ENCODE data around the gene BLTP1.

BLTP1 gene

DNA sequence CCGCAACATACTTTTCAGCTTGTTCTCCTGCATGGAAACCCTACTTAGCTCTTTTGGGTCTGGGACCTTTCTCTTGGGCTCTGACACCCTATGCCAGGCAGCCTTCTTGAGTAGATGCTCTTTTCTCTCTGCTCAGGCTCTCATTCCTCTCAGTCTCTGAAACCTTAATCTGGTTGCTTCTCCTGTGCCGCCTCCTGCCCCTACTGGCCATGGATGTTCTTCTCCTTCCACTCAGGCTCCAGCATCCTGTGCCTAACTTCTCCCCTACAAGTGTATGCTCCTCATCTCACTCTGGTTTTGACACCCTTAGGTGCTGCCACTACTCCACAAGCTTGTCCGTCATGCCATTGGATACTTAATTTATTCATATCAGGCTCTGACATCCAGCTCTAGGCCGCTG is 15.2 kb downstream of the BLTP1 start:
- DNase-seq (ENCODE audit: low read depth) = no peak

DNA sequence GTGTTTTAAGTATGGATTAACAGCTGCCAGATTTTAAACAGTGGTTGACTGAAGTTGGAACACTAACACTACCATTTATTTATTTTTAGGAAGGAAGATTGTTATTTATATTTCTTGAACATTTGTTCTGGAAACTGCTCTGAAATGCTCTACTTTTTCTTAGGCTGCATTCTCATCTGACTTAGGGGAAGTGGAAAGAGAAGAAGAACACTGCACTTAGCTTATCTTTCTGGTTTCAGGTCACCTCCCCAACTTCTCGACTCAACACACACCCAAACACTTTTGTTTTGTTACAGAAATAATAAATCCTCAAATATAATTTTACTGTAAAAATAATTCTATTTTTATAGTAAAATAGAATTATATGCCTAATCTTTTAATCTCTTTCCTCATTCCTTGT is 18.6 kb downstream of the BLTP1 start:
- DNase-seq (ENCODE audit: low read depth) = no peak

DNA sequence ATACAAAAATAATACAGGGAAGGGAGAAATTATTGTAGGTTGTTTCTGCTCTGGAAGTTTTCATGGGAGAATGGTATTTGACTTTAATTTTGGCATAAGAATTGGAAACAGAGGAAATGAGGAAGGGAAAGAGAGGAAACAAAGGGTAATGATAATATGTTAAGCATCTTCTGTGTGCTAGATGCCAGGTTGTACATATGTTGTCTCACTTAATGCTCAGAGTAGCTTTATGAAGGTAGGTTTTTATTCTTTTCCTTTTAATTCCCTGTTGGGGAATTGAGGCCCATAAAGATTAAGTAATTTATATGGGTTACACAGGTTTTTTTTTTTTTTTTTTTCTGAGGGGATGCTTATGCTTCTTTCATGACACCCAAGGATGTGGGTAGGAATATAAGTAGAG is 19.2 kb downstream of the BLTP1 start:
- no peak for DNase-seq (ENCODE audit: low read depth)

DNA sequence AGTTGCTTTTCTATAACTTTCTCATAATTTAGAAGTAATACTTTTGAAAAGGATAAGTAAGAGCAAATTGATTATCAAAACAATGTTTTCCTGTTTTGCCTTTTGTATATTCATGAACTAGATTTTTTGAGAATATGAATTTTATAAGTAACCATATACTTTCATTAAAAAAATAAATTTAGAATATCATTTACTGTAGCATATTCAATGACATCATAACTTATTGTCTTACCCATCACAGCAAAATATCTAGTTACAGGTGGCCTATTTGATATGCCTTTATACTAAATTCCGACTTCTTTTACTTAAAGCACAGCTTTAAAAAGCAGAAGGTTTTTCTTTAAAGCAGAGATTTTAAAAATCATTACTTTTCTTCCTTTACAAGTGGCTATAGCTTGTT is 20.1 kb downstream of the BLTP1 start:
- no peak for DNase-seq (ENCODE audit: low read depth)

DNA sequence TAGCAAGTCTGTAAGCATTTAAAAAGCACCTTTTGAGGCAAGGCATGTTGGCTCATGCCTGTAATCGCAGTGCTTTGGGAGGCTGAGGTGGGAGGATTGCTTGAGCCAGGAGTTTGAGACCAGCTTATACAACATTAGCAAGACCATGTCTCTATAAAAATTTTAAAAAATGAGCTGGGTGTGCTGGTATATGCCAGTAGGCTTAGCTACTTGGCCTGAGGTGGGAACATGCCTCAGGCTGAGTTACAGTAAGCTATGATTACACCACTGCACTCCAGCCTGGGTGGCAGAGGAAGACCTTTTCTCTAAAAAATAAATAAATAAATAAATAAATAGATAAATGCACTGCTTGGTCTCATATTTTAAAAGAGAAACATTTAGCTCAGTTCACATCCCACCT is 26.8 kb downstream of the BLTP1 start:
- DNase-seq (ENCODE audit: low read depth) = no peak

DNA sequence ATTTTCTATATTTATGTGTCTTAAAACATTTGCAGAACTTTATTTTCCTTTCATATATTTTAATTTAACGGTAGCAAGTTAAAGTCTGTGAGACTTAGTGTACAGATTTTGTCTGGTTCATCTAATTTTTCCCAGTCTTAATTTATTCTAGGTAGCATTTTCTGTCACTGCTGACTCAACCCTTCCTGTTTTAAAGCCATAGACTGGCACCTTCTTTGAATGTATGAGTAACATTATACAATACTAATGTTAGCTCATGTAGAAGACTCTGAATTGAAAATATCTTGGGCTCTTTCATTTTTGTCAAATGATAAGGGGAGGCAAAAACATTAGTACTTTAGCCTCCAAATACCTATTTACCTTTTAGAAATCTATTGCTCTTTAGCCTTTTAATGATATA is 43.6 kb downstream of the BLTP1 start:
- DNase-seq (ENCODE audit: low read depth) = no peak
